ENCODE results near the gene TPPP2. TPM values are rescaled to one million over a fixed set of nuclear protein-coding genes. Genes with fewer than 3 reads are reported as not detected.

The TPPP2 gene
- total and polyA plus RNA-seq, 4 experiments from 2014 or later: not detected

DNA sequence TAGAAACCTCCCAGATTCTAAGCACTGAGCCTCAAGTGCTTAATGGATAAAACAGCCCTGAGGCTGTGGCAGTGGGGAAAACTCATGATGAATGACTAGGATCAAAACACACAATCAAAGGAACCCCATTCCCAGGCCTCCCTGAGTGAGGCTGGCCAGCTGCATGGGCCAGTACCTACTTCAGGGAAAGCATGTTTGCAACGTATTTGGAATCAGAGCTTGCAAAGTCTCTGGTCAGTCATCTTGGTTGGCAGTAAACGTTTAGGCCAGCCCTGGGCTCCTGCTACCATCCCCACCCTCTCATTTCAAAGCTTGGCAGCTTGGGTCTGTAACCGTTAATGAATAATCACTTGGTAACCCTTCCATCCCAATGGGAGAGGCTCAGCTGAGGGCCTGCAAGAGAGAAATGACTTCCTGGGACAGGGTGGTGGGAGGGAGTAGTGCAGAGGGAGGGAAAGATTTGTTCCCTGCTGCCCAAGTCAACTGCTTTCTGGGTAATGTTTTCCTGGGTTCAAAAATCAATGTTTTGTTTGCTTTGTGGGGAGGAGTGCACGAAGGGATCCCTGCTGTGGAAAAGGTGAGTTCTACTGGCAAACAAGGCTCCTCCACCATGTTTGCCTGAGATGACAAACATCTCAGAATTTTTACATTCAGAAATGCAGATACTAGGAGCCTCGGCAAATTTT is 25.6 kb downstream of the TPPP2 start:
- Mint-ChIP-seq H3K27me3 (peaks cover 9 to 10% of the 10 kb centered on the region in 2 donors), H3K4me3 (no peak overlapping the region), H3K27ac (no peak overlapping the region), H3K36me3 (no peaks in the 10 kb centered on the region), H3K9me3 (no peaks in the 10 kb centered on the region), H3K4me1 (peaks cover 0 to 4% (median under 1%) of the 10 kb centered on the region in 4 donors)
- intact Hi-C loops (cut with micrococcal nuclease): no loop called here
- H3K4me1 ChIP-seq (ENCODE audit: insufficient read depth, low read length): no peaks in the 10 kb centered on the region
- ChIA-PET POLR2A (ENCODE audit: partially characterized antibody) (no interaction called here), CTCF (ENCODE audit: partially characterized antibody) (interaction anchor here (1.8 to 3.9 kb wide), 2 partner anchors 13 to 41 kb away, joined by 8 to 22 read pairs; no protein-coding TSS in a partner anchor)
- no peak overlapping the region for H3K4me3 ChIP-seq (ENCODE audit: low read length in 2 of 2)
- DNase-seq: no peak
- no peaks in the 10 kb centered on the region for H3K36me3 ChIP-seq (ENCODE audit: insufficient read depth, low read length)
- no peak overlapping the region for H3K27ac ChIP-seq (ENCODE audit: low read depth, low read length)
- no peaks in the 10 kb centered on the region for H3K9me3 ChIP-seq (ENCODE audit: control insufficient read depth in 1 of 2, low read length in 2 of 2)
- H3K27me3 ChIP-seq (ENCODE audit: insufficient read depth, low read length): no peaks in the 10 kb centered on the region

DNA sequence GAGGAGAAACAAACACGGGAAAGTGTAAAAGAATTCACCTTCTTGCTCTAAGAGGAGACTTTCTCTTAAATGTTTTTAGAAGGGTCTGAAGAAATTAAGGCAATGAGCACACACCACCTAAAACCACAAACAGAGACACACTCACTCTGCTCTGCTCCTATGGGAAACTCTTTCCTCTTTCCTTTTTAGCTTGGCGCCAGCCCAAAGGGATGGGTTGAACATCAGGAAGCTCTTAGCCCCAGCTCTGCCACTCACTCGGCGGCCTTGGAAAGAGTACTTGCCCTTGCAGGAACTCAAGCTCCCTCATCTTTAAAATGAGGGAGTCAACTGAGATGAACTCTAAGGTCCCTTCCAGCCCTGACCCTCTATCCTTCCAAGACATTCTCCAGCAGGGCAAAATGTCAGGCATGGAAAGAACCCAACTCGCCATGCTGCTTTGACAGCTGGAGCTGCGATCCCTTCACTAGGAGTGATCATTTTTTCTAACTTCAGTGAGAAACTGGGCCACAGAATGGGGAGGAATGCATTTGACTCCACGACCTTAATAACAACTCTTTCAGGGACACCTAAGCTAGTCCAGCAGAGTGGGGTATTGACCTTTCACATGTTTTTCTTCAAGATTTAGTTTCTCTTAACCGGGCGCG is 26.6 kb downstream of the TPPP2 start:
- peaks cover 14 to 15% of the 10 kb centered on the region in 2 donors for H3K27me3 Mint-ChIP-seq
- Histone ChIP-seq H3K4me3 (ENCODE audit: low read length in 2 of 2) (no peak overlapping the region), H3K27me3 (ENCODE audit: insufficient read depth, low read length) (no peaks in the 10 kb centered on the region), H3K36me3 (ENCODE audit: insufficient read depth, low read length) (no peaks in the 10 kb centered on the region), H3K4me1 (ENCODE audit: insufficient read depth, low read length) (no peaks in the 10 kb centered on the region), H3K27ac (ENCODE audit: low read depth, low read length) (no peak overlapping the region), H3K9me3 (ENCODE audit: control insufficient read depth in 1 of 2, low read length in 2 of 2) (no peaks in the 10 kb centered on the region)
- DNase-seq: no peak
- no peak overlapping the region for H3K4me3 Mint-ChIP-seq
- peaks cover 0 to 4% (median under 1%) of the 10 kb centered on the region in 4 donors for H3K4me1 Mint-ChIP-seq
- no peaks in the 10 kb centered on the region for H3K9me3 Mint-ChIP-seq
- H3K27ac Mint-ChIP-seq: no peak overlapping the region
- ChIA-PET CTCF (ENCODE audit: partially characterized antibody) (interaction anchor here (1.8 to 3.9 kb wide), 2 partner anchors 12 to 42 kb away, joined by 8 to 22 read pairs; no protein-coding TSS in a partner anchor), POLR2A (ENCODE audit: partially characterized antibody) (no interaction called here)
- H3K36me3 Mint-ChIP-seq: no peaks in the 10 kb centered on the region
- intact Hi-C loops (cut with micrococcal nuclease): no loop called here

DNA sequence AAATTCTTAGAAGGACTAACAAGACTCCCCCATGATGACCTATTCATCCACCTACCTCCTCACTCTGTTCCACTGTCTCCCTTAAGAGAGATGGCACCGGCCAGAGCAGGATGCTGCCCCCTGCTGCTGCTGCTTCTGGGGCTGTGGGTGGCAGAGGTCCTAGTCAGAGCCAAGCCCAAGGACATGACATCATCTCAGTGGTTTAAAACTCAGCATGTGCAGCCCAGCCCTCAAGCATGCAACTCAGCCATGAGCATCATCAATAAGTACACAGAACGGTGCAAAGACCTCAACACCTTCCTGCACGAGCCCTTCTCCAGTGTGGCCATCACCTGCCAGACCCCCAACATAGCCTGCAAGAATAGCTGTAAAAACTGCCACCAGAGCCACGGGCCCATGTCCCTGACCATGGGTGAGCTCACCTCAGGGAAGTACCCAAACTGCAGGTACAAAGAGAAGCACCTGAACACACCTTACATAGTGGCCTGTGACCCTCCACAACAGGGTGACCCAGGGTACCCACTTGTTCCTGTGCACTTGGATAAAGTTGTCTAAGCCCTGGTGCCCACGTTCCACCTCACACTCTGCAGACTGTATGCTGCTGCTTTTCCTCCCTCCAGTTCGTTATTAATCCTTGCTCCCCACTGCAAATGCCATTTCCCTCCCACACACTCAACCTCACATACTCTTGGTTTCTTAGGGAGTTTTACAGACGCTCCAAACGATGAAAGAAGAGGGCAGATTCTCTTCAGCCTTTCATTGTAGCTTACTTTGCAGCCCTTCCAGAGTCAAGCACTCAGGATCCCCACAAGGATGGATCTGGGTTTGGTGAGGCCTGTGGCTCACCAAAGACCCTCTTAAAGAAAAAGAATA is 28.0 kb downstream of the TPPP2 start, which contains the start of gene RNASE8:
RNASE8 (plus strand) TSS at position 20 of the 873 bp plus-strand sequence; CDS start at position 91, 71 bp downstream.
- H3K4me3 ChIP-seq (ENCODE audit: low read length in 2 of 2): no peak within 1 kb of the TSS
- H3K9me3 Mint-ChIP-seq: no peaks in the 10 kb centered on the region
- no peaks in the 10 kb centered on the region for H3K4me1 ChIP-seq (ENCODE audit: insufficient read depth, low read length)
- peaks cover 0 to 4% (median under 1%) of the 10 kb centered on the region in 4 donors for H3K4me1 Mint-ChIP-seq
- no peak within 1 kb of the TSS for H3K27ac ChIP-seq (ENCODE audit: low read depth, low read length)
- ChIA-PET CTCF (ENCODE audit: partially characterized antibody) (interaction anchor here (1.0 to 3.9 kb wide), 2 partner anchors 10 to 43 kb away, joined by 3 to 22 read pairs; no protein-coding TSS in a partner anchor), POLR2A (ENCODE audit: partially characterized antibody) (interaction anchor here (0.9 kb wide), 1 partner anchor 10 kb away, joined by 3 read pairs; no protein-coding TSS in a partner anchor)
- DNase-seq: no peak
- H3K9me3 ChIP-seq (ENCODE audit: control insufficient read depth in 1 of 2, low read length in 2 of 2): no peaks in the 10 kb centered on the region
- H3K27me3 Mint-ChIP-seq: peaks cover 18 to 20% of the 10 kb centered on the region in 2 donors
- peak within 1 kb of the TSS in 1 of 7 donors; percentile 65 for H3K27ac Mint-ChIP-seq
- H3K36me3 Mint-ChIP-seq: no peaks in the 10 kb centered on the region
- H3K27me3 ChIP-seq (ENCODE audit: insufficient read depth, low read length): no peaks in the 10 kb centered on the region
- no peak within 1 kb of the TSS for H3K4me3 Mint-ChIP-seq
- intact Hi-C loops (cut with micrococcal nuclease): no loop called here
- no peaks in the 10 kb centered on the region for H3K36me3 ChIP-seq (ENCODE audit: insufficient read depth, low read length)

DNA sequence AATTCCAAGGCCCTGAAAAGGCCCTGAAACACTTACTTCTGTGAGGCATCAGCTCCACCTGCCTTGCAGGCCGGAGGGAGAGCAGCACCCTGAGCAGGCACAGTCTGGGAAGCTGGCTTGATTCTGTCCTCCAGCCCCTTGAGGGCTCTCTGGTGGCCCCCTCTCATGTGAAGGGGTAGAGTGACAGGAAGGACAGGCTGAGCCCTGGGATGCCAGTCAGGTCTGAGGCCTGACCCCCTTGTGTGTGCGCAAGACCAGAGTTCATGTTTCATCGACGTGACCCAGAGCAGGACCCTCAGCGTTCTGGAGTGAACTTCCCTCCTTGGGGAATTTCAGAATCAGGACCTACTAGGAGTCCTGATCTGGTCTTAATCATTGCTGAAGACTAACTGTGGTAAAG is 28.9 kb downstream of the TPPP2 start:
- no peaks in the 10 kb centered on the region for H3K27me3 ChIP-seq (ENCODE audit: insufficient read depth, low read length)
- Mint-ChIP-seq H3K36me3 (no peaks in the 10 kb centered on the region), H3K27ac (no peak overlapping the region), H3K27me3 (peaks cover 23 to 25% of the 10 kb centered on the region in 2 donors), H3K9me3 (no peaks in the 10 kb centered on the region), H3K4me3 (no peak overlapping the region), H3K4me1 (peaks cover 0 to 3% (median 0%) of the 10 kb centered on the region in 4 donors)
- DNase-seq: no peak
- H3K4me3 ChIP-seq (ENCODE audit: low read length in 2 of 2): no peak overlapping the region
- intact Hi-C loops (cut with micrococcal nuclease): no loop called here
- H3K36me3 ChIP-seq (ENCODE audit: insufficient read depth, low read length): no peaks in the 10 kb centered on the region
- H3K27ac ChIP-seq (ENCODE audit: low read depth, low read length): no peak overlapping the region
- ChIA-PET CTCF (ENCODE audit: partially characterized antibody) (interaction anchor here (1.0 to 3.9 kb wide), 2 partner anchors 10 to 44 kb away, joined by 3 to 22 read pairs; no protein-coding TSS in a partner anchor), POLR2A (ENCODE audit: partially characterized antibody) (interaction anchor here (0.9 kb wide), 1 partner anchor 10 kb away, joined by 3 read pairs; no protein-coding TSS in a partner anchor)
- no peaks in the 10 kb centered on the region for H3K9me3 ChIP-seq (ENCODE audit: control insufficient read depth in 1 of 2, low read length in 2 of 2)
- H3K4me1 ChIP-seq (ENCODE audit: insufficient read depth, low read length): no peaks in the 10 kb centered on the region

DNA sequence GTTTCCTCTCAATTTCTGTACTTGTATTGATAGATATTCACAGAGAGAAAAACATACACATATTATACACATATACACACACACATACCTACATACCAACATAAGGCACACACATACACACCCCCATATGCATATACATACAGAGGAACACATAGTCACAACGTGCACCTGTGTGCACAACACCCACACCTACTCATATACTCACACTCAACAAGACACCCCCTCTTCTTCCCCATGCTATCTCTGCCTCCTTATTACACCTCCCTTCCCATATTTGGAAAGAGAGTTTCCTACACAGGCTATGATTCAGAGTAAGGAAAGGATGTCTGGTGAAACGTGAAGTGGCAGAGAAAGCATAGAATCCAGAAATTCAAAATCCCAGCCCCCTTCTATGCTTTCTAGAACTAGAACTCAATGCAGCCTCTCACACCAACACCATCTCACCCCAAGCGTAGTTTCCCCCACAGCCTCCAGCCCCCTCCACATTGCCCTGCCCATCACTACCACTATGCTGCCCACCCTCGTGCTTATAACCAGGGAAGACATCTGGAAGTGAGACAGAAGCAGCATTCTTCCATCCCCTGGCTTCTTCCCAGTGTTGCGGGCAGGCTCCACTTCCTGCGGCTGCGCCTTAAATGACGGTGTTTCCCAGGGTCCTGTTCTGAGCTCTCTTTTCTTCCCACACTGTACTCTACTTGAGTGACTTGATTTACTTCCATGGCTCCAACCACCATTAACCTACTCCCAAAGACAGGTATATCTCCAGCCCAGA is 30.0 kb downstream of the TPPP2 start:
- no peaks in the 10 kb centered on the region for H3K4me1 ChIP-seq (ENCODE audit: insufficient read depth, low read length)
- Mint-ChIP-seq H3K27ac (no peak overlapping the region), H3K36me3 (no peaks in the 10 kb centered on the region), H3K9me3 (no peaks in the 10 kb centered on the region), H3K4me1 (no peaks in the 10 kb centered on the region), H3K27me3 (peaks cover 23 to 26% of the 10 kb centered on the region in 2 donors), H3K4me3 (no peak overlapping the region)
- no peak overlapping the region for H3K4me3 ChIP-seq (ENCODE audit: low read length in 2 of 2)
- CTCF ChIA-PET (ENCODE audit: partially characterized antibody): interaction anchor here (1.1 kb wide), 1 partner anchor 8 kb away, joined by 3 read pairs; no protein-coding TSS in a partner anchor
- H3K27ac ChIP-seq (ENCODE audit: low read depth, low read length): no peak overlapping the region
- no peaks in the 10 kb centered on the region for H3K36me3 ChIP-seq (ENCODE audit: insufficient read depth, low read length)
- POLR2A ChIA-PET (ENCODE audit: partially characterized antibody): no interaction called here
- intact Hi-C loops (cut with micrococcal nuclease): no loop called here
- no peaks in the 10 kb centered on the region for H3K27me3 ChIP-seq (ENCODE audit: insufficient read depth, low read length)
- no peaks in the 10 kb centered on the region for H3K9me3 ChIP-seq (ENCODE audit: control insufficient read depth in 1 of 2, low read length in 2 of 2)
- DNase-seq: no peak

DNA sequence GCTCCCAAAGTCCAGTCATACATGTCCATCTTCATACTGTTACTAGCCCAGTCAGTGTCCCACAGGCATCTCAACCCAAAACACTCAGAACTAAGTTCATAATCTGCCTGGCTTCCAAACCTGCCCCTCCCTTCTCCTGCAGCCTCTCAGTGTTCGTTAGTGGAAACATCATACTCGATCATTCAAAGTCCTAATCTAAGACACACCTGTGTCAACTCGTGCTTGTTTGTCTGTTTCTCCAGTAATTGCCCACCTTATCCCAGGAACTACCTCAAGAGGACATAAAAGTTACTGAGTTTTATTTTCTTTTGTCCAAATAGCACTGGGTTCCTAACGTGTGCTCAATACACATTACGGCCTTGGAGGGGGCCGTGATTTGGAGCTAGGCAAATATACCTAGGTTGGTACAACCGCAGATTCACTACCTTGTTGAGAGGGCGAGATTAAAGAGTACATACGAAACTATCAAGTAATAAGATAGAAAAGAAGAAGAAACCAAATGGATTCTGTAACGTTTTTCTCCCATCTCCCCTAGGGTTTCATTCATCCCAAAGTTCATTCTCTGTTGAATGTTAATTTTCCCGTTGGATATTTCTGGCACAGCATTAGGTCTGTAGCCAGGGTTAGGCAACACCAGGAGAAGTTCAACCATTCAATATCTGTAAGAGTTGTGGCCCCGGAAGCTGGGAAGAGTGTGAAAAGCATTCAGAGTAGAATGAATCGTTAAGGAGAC is 30.8 kb downstream of the TPPP2 start:
- peaks cover 28 to 32% of the 10 kb centered on the region in 2 donors for H3K27me3 Mint-ChIP-seq
- intact Hi-C loops (cut with micrococcal nuclease): no loop called here
- Histone ChIP-seq H3K27me3 (ENCODE audit: insufficient read depth, low read length) (no peaks in the 10 kb centered on the region), H3K36me3 (ENCODE audit: insufficient read depth, low read length) (no peaks in the 10 kb centered on the region), H3K4me3 (ENCODE audit: low read length in 2 of 2) (no peak overlapping the region), H3K4me1 (ENCODE audit: insufficient read depth, low read length) (no peaks in the 10 kb centered on the region), H3K27ac (ENCODE audit: low read depth, low read length) (no peak overlapping the region), H3K9me3 (ENCODE audit: control insufficient read depth in 1 of 2, low read length in 2 of 2) (no peaks in the 10 kb centered on the region)
- H3K9me3 Mint-ChIP-seq: no peaks in the 10 kb centered on the region
- no peaks in the 10 kb centered on the region for H3K4me1 Mint-ChIP-seq
- no peak overlapping the region for H3K4me3 Mint-ChIP-seq
- no peaks in the 10 kb centered on the region for H3K36me3 Mint-ChIP-seq
- CTCF ChIA-PET (ENCODE audit: partially characterized antibody): interaction anchor here (0.7 to 3.6 kb wide), 3 partner anchors 8 to 46 kb away, joined by 3 to 16 read pairs (median 3); no protein-coding TSS in a partner anchor
- POLR2A ChIA-PET (ENCODE audit: partially characterized antibody): interaction anchor here (1.5 kb wide), 1 partner anchor 10 kb away, joined by 3 read pairs; no protein-coding TSS in a partner anchor
- no peak for DNase-seq
- no peak overlapping the region for H3K27ac Mint-ChIP-seq
